ENCODE results near the gene SHCBP1L. TPM values are rescaled to one million over a fixed set of nuclear protein-coding genes. Genes with fewer than 3 reads are reported as not detected.

SHCBP1L gene
- total RNA-seq, 1 experiment from 2014 or later = not detected

DNA sequence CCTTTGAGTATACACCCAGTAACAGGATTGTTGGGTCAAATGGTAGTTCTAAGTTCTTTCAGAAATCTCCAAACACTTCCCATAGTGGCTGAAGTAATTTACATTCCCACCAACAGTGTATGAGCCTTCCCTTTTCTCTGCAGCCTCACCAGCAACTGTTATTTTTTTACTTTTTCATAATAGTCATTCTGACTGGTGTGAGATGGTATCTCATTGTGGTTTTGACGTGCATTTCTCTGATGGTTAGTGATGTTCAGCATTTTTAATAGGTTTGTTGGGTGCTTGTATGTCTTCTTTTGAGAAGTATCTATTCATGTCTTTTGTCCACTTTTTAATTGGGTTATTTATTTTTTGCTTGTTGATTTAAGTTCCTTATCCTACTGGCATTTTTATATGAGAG, 43.9 kb upstream of the SHCBP1L start:
- Histone ChIP-seq H3K4me1 (ENCODE audit: control insufficient read depth, insufficient read depth, low read length) (no peaks in the 10 kb centered on the region), H3K27me3 (ENCODE audit: control insufficient read depth, insufficient read depth, low read length) (no peaks in the 10 kb centered on the region), H3K36me3 (ENCODE audit: control insufficient read depth, insufficient read depth, low read length) (no peaks in the 10 kb centered on the region), H3K9me3 (ENCODE audit: control insufficient read depth, insufficient read depth, low read depth, low read length) (no peaks in the 10 kb centered on the region), H3K4me3 (ENCODE audit: low read depth in 2 of 2, low read length in 2 of 2) (no peak overlapping the region), H3K27ac (ENCODE audit: low read length) (no peak overlapping the region)
- in situ Hi-C loops (cut with HindIII; ENCODE audit: low pct_unique_long_range_greater_than_20kb, low sequenced_read_pairs) (no loop called here), intact Hi-C loops (cut with micrococcal nuclease; ENCODE audit: unreplicated experiment) (no loop called here)
- ATAC-seq = no peak
- no TSS peak for BruUV-seq (replicated peaks)
- POLR2A ChIA-PET = no interaction called here
- TF ChIP-seq, protein P1, sequence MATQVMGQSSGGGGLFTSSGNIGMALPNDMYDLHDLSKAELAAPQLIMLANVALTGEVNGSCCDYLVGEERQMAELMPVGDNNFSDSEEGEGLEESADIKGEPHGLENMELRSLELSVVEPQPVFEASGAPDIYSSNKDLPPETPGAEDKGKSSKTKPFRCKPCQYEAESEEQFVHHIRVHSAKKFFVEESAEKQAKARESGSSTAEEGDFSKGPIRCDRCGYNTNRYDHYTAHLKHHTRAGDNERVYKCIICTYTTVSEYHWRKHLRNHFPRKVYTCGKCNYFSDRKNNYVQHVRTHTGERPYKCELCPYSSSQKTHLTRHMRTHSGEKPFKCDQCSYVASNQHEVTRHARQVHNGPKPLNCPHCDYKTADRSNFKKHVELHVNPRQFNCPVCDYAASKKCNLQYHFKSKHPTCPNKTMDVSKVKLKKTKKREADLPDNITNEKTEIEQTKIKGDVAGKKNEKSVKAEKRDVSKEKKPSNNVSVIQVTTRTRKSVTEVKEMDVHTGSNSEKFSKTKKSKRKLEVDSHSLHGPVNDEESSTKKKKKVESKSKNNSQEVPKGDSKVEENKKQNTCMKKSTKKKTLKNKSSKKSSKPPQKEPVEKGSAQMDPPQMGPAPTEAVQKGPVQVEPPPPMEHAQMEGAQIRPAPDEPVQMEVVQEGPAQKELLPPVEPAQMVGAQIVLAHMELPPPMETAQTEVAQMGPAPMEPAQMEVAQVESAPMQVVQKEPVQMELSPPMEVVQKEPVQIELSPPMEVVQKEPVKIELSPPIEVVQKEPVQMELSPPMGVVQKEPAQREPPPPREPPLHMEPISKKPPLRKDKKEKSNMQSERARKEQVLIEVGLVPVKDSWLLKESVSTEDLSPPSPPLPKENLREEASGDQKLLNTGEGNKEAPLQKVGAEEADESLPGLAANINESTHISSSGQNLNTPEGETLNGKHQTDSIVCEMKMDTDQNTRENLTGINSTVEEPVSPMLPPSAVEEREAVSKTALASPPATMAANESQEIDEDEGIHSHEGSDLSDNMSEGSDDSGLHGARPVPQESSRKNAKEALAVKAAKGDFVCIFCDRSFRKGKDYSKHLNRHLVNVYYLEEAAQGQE (IDR thresholded peaks at IDR 0.05; ENCODE audit: insufficient read depth in 1 of 2, low read depth in 2 of 2, low read length in 1 of 2) = no peak
- TF ChIP-seq TCF7L2 (IDR thresholded peaks at IDR 0.05; ENCODE audit: low read depth, low read length) (no peak), POLR2AphosphoS5 (IDR thresholded peaks at IDR 0.05; ENCODE audit: low read depth, low read length) (no peak)
- CTCF ChIA-PET = no interaction called here
- DNase-seq (ENCODE audit: low read depth, low spot score) = no peak

DNA sequence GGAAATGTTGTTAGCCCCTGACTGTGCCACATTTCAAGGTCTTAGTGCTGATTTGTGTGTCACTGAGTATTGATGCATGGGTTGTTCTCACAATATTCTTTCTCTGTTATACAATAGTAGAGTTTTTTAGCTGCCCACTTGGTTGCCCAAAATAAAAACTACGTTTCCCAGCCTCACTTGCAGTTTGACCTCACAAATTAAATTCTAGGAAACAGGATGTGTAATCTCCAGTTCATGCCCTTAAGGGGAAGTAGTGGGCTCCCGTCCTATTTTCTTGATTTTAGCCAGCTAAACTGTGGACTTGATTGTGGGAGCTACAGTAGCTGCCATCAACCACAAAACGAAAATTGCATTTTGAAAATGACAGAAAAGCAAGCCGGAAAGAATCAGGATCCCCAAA, 42.9 kb upstream of the SHCBP1L start:
- DNase-seq (ENCODE audit: low read depth, low spot score) (no peak), ATAC-seq (no peak)
- intact Hi-C loops (cut with micrococcal nuclease; ENCODE audit: unreplicated experiment) = no loop called here
- no peaks in the 10 kb centered on the region for H3K36me3 ChIP-seq (ENCODE audit: control insufficient read depth, insufficient read depth, low read length)
- no peak for TF ChIP-seq POLR2AphosphoS5 (IDR thresholded peaks at IDR 0.05; ENCODE audit: low read depth, low read length)
- TF ChIP-seq SIN3A (IDR thresholded peaks at IDR 0.05; ENCODE audit: borderline replicate concordance, insufficient read depth, low read depth, low read length) = no peak
- TF ChIP-seq, protein P1 (IDR thresholded peaks at IDR 0.05; ENCODE audit: insufficient read depth in 1 of 2, low read depth in 2 of 2, low read length in 1 of 2) = no peak
- TF ChIP-seq TCF7L2 (IDR thresholded peaks at IDR 0.05; ENCODE audit: low read depth, low read length) = no peak
- TF ChIP-seq, protein P2, sequence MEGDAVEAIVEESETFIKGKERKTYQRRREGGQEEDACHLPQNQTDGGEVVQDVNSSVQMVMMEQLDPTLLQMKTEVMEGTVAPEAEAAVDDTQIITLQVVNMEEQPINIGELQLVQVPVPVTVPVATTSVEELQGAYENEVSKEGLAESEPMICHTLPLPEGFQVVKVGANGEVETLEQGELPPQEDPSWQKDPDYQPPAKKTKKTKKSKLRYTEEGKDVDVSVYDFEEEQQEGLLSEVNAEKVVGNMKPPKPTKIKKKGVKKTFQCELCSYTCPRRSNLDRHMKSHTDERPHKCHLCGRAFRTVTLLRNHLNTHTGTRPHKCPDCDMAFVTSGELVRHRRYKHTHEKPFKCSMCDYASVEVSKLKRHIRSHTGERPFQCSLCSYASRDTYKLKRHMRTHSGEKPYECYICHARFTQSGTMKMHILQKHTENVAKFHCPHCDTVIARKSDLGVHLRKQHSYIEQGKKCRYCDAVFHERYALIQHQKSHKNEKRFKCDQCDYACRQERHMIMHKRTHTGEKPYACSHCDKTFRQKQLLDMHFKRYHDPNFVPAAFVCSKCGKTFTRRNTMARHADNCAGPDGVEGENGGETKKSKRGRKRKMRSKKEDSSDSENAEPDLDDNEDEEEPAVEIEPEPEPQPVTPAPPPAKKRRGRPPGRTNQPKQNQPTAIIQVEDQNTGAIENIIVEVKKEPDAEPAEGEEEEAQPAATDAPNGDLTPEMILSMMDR (IDR thresholded peaks at IDR 0.05) = no peak
- no TSS peak for BruUV-seq (replicated peaks)
- H3K4me1 ChIP-seq (ENCODE audit: control insufficient read depth, insufficient read depth, low read length) = no peaks in the 10 kb centered on the region
- POLR2A ChIA-PET = no interaction called here
- CTCF ChIA-PET = no interaction called here
- in situ Hi-C loops (cut with HindIII; ENCODE audit: low pct_unique_long_range_greater_than_20kb, low sequenced_read_pairs) = no loop called here
- H3K27me3 ChIP-seq (ENCODE audit: control insufficient read depth, insufficient read depth, low read length) = no peaks in the 10 kb centered on the region
- no peak overlapping the region for H3K27ac ChIP-seq (ENCODE audit: low read length)
- no peaks in the 10 kb centered on the region for H3K9me3 ChIP-seq (ENCODE audit: control insufficient read depth, insufficient read depth, low read depth, low read length)
- no peak overlapping the region for H3K4me3 ChIP-seq (ENCODE audit: low read depth in 2 of 2, low read length in 2 of 2)
